ENCODE results near the gene FSTL5.

The FSTL5 gene

GRCh38 chr4:161564230-161564834, 599.5 kb downstream of the FSTL5 start:
- peak; percentile 45 to 69 (median 55) for DNase-seq

GRCh38 chr4:161555689-161556660, 607.8 kb downstream of the FSTL5 start:
- peak; percentile 53 to 77 (median 72) for DNase-seq

DNA sequence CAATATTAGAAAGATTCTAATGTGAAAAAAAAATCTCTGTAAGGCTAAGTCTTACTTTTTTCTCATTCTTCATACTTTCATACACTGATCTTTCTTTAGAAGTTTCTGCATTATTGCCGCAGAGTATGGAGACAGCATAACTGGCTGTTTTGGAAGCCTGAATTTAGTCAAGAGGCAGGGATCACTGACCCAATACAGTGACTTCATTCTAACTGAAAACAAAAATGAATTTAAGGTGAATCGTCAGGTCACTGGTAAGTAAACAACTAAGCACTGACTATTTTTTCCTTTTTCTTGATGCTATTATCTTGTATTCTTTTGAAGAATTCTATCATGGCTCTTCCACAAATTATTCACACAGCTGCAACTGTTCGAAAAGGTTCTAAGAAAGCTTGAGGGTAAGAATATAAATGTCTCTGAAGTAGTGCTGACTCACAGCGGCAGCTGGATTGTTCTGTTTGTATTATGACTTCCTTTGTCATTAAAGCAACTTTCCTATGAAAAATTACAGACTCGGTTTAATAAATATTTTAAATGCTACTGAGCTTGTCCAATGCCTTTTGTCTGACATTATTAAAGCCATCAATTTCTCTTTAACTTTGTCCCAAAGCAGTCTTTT, 609.3 kb downstream of the FSTL5 start:
- DNase-seq: peak in 2 of 3 donors; percentile 14 to 20

DNA sequence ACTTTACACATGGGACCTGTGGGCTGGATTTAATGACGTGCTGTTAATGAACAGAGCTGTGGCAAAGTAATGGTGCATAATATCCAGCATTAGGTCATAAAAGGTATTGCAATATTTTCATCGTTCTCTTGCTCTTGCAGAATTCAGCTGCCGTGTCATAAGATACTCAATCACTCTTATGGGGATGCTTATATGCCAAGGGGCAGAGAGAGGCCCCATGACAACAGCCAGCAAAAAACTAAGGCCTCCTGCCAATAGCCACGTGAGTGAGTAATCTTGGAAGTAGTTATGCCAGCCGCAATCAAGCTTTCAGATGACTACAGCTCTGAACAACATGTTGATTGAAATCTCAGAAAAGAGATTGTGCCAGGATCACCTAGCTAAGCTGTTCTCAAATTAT, 616.9 kb downstream of the FSTL5 start:
- no peak for DNase-seq

GRCh38 chr4:161540265-161540664, 623.5 kb downstream of the FSTL5 start:
- DNase-seq: no peak

- no peak for DNase-seq
These were observed 624.9 kb downstream of the FSTL5 start for GRCh38 chr4:161538941-161539340.

GRCh38 chr4:161530710-161531109, 633.1 kb downstream of the FSTL5 start:
- DNase-seq: no peak

- no peak for DNase-seq
These were observed 638.7 kb downstream of the FSTL5 start for GRCh38 chr4:161525121-161525520.

GRCh38 chr4:161522031-161522430, 641.8 kb downstream of the FSTL5 start:
- DNase-seq: no peak

DNA sequence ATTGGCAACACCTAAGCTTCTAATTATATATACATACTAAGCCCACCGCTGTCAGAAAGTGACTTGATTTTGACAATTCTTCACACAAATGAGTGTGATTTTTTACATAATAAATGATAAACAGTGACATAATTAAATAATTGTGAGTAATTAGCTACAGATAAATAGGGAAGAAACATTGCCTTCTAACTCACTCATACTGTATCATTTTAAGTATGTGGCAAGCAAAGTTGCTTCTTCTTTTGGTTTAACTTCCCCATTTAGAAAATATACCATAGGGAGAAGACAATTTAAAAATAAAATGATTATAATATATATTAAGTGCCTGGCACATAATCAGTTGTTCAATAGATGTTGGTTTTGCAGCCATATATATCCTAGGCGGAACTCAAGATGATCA, 644.2 kb downstream of the FSTL5 start:
- peak; percentile 15 to 64 (median 62) for DNase-seq

DNA sequence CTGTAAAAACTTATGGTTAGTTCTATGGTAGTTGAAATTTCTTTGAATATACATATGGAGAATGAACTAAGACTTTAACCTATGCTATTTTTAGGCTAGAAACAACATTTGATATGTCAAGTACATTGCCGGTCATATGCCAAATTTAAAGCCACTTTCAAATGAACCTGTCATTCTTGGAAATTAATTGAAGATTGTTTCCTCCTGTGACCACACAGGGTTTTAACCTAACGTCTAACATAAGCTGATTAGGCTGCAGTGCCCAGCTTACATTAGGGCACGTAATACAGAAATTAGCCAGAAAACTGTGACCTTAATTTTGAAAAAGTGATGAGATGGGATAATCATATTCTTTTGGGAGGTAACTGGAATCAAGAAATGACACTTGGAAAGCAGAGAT, 645.9 kb downstream of the FSTL5 start:
- DNase-seq: no peak

DNA sequence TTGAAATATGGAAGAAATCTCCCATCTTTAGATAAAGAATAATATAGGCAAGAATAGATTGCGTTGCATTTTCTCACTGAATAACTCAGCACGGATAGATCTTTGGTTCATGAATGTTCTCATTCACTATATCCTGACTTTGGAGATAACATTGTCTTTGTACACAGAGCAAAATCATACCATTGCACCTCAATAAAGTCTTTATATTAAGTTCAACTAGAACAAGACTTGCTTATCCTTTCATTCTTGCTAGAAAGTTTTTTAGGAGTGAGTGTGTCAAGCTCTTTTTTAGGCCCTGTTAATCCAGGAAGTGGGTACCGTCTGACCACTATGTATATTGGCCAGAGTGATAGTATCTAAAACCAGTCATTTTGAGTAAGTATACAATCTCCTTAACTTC, 658.7 kb downstream of the FSTL5 start:
- no peak for DNase-seq

DNA sequence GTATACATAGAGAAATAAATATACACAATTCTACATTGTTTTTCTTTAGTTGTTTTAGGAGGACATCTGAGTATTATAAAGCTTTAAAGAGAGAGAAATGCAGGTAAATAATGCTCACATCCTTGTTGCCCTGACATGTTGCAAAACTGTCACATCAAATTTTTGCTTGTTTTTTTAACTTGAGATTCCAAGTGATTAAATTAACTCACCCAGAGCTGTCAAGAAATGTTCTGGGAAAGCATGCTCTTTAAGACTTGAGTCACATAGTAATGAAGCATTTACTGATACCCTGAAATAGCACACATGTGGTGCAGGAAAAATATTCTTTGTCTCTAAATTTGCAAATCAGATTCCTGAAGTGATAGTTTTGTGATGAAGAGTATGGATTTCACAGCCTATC, 665.6 kb downstream of the FSTL5 start:
- no peak for DNase-seq

- peak in 1 of 3 donors; percentile 10 for DNase-seq
These were observed 677.3 kb downstream of the FSTL5 start for GRCh38 chr4:161486461-161486860.

GRCh38 chr4:161466316-161466715, 697.5 kb downstream of the FSTL5 start:
- no peak for DNase-seq

DNA sequence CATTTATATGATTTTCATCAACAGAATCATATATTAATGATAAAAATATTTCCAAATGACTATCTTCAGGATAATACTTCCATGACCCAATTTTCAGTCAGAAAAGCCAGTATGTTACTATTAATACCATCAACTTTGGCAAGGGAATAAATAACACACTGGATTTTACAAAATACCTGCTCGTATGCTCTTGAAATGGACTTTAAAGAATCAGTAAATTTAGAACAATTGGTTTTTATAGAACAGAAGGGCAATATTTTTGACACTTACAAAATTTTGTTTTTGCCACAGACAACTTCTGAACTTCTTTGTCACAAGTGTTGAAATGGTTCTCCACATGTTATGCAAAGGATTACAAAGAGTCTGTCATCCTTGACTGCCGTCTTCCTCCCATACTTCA, 700.4 kb downstream of the FSTL5 start:
- no peak for DNase-seq

- DNase-seq: no peak
These were observed 705.9 kb downstream of the FSTL5 start for GRCh38 chr4:161457906-161458305.

DNA sequence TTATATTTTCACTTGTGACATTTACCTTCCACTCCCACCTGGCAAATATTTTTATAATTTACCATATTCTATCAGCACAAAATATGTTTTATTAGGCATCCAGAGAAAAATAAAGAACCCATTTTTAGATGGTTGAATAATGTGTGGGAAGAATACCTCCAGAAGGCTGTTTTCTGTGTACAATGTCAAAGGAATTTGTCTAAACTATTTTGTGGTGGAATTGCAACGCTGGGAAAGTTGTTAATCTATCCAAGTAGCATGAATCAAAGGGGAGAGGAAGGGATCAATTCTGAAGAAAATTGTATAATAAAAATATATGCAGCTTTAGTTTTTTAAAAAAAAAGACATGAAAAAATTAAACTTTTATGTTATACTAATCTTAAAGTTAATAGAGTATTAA, 706.5 kb downstream of the FSTL5 start:
- no peak for DNase-seq

DNA sequence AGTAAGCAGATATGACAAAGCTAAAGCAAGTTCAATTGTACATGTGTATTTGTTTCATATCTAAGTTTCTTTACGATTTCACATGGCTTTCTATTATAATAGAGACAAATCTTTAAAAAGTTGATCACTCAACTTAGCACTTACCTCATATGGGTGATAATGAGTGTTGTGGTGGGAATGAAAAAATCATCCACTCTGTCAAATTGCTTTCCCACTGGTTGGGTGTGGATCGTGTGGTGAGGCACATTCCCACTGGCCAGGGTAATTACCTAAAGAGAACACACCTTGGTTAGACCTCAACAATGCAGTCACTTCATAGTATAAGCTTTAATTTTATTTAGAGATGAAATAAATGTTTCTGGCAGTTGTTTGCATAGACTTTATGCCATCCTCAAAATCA, 708.9 kb downstream of the FSTL5 start:
- no peak for DNase-seq

- no peak for DNase-seq
These were observed 715.1 kb downstream of the FSTL5 start for GRCh38 chr4:161448550-161449180.

DNA sequence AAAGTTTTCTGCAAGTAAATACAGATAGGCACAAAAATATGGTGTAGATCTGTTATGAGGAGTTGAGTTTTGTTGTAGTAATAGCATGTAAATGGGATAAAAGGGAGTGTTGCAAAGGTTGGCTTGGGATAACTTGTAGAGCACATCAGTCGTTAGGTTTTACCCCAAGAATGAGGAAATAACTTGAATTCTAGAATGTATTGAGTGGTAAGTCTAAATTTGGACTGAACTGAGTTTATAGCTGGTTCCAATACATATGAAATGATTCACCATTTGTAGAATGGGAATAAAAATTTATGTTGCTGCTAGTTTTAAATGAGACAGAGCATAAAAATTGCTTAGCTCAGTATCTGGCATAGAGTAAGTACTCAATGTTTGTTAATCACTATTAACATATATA, 719.2 kb downstream of the FSTL5 start:
- DNase-seq: no peak

DNA sequence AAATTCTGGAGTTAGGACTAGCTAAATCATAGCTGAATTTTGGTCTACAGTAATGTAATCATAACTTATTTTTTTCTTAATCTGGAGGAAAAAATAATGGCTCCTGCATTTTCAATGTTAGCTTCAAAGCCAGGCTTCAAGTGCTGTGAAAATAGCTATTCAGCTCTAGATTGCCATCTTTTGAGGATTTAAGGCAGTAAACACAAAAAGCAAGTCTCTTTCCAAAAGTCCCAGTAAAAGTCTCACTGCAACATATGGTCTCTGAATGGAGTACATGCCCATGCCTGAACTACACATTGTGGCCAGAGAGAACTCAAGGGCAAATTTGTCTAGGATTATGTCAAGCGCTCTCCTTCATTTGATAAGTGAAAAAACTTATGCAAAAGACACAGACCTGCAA, 720.9 kb downstream of the FSTL5 start:
- no peak for DNase-seq

DNA sequence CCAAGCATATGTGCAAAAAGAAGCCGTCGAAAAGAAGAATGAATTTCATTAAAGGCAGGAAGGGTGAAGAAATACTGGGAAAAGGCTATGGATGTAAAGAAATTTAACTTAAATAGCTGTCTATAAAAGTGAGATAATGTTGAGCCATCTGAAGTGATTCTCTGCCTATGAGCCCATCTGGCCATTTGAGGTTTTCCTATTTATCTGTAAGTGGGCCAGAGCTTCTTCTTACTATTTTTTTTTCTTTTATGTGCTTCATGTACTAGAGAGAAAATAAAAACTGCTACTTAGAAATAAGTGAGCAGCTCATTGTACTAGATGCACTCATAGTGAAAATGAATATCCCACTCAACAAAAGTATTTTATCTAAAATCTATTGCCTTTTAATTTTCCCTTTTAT, 725.7 kb downstream of the FSTL5 start:
- no peak for DNase-seq

Data from suppressor macrophage treated with lipopolysaccharide for 1 hour (primary cell).